SK-N-SH (cell line): Measurements from ENCODE around the gene SLC27A2. TPM values are rescaled to one million over a fixed set of nuclear protein-coding genes. Genes with fewer than 3 reads are reported as not detected.

ENCODE experiments used
- CTCF ChIA-PET: fragments of 300-600, 350-600 bp; formaldehyde crosslinking; extraction: SDS; loops from one replicate; lab custom pipeline; 2021; lab: Yijun Ruan, JAX
- POLR2A ChIA-PET: fragments of 350-600 bp; sonication (Branson Sonifier 250); formaldehyde crosslinking; extraction: SDS; loops from one replicate; lab custom pipeline; 2020; ENCODE audit warnings: antibody characterized with exemption, inconsistent platforms; lab: Yijun Ruan, JAX
- DNase-seq: peaks from one replicate; pipeline ENCODE4 v3.0.0; 2012
- H2AFZ ChIP-seq: fragments of 200-600 bp; sonication (generic); 2 replicates; pipeline ENCODE4 v1.8.1; 2016; ENCODE audit warnings: antibody characterized with exemption, mild to moderate bottlenecking, low read depth
- H3F3A ChIP-seq: fragments of 200-600 bp; sonication (generic); replicated peaks from 2 replicates; pipeline ENCODE3; 2016; ENCODE audit warnings: antibody characterized with exemption, mild to moderate bottlenecking; ENCODE audit not compliant: insufficient read depth
- H3K27ac ChIP-seq, 2 experiments: fragments of 200-500 bp in 1 of 2; fragments of 200-600 bp in 1 of 2; sonication (Bioruptor generic) in 1 of 2; sonication (generic), shearing (Covaris generic) in 1 of 2; 2 replicates each; pipeline versions ENCODE4 v1.5.1 to v1.6.1; 2014 to 2016; ENCODE audit warnings: low read depth in 2 of 2, inconsistent platforms in 1 of 2, low read length in 1 of 2, mild to moderate bottlenecking in 1 of 2, mixed read lengths in 1 of 2
- H3K27me3 ChIP-seq: fragments of 200-600 bp; sonication (generic), shearing (Covaris generic); 2 replicates; pipeline ENCODE4 v1.6.1; 2016; ENCODE audit warnings: mixed run types; ENCODE audit not compliant: insufficient read depth
- H3K36me3 ChIP-seq, 2 experiments: fragments of 200-500 bp in 1 of 2; fragments of 200-600 bp in 1 of 2; sonication (Bioruptor generic) in 1 of 2; sonication (generic) in 1 of 2; replicated peaks in 1 of 2; 2 replicates each; pipeline versions ENCODE3 to v1.5.1; 2014 to 2016; ENCODE audit warnings: low read length in 1 of 2, mild to moderate bottlenecking in 1 of 2; ENCODE audit not compliant: insufficient read depth in 2 of 2, control insufficient read depth in 1 of 2
- H3K4me1 ChIP-seq, 2 experiments: fragments of 200-500 bp in 1 of 2; fragments of 200-600 bp in 1 of 2; sonication (Bioruptor generic) in 1 of 2; sonication (generic), shearing (Covaris generic) in 1 of 2; 2 replicates each; pipeline versions ENCODE4 v1.5.1 to v1.6.1; 2014 to 2016; ENCODE audit warnings: low read depth in 1 of 2, low read length in 1 of 2, mixed run types in 1 of 2; ENCODE audit not compliant: insufficient read depth in 2 of 2, control insufficient read depth in 1 of 2
- H3K4me2 ChIP-seq: fragments of 200-600 bp; sonication (generic), shearing (Covaris generic); 2 replicates; pipeline ENCODE4 v1.6.1; 2017; ENCODE audit warnings: mixed run types
- H3K4me3 ChIP-seq, 2 experiments: fragments of 200-500 bp in 1 of 2; fragments of 200-600 bp in 1 of 2; sonication (Bioruptor generic) in 1 of 2; sonication (generic), shearing (Covaris generic) in 1 of 2; 2 replicates each; pipeline versions ENCODE4 v1.5.1 to v1.8.1; 2014 to 2016; ENCODE audit warnings: low read depth in 2 of 2, inconsistent platforms in 1 of 2, low read length in 1 of 2, mild to moderate bottlenecking in 1 of 2, mixed read lengths in 1 of 2, moderate library complexity in 1 of 2
- H3K79me2 ChIP-seq: fragments of 200-600 bp; sonication (generic); 2 replicates; pipeline ENCODE4 v1.8.1; 2017; ENCODE audit warnings: mild to moderate bottlenecking; ENCODE audit not compliant: insufficient read depth
- H3K9ac ChIP-seq: fragments of 200-600 bp; sonication (generic); 2 replicates; pipeline ENCODE4 v1.6.1; 2017; ENCODE audit warnings: mixed run types
- H3K9me2 ChIP-seq: fragments of 200-600 bp; sonication (generic); 2 replicates; pipeline ENCODE4 v1.6.1; 2017; ENCODE audit warnings: mixed run types
- H3K9me3 ChIP-seq: fragments of 200-600 bp; sonication (generic); 2 replicates; pipeline ENCODE4 v1.6.1; 2017; ENCODE audit warnings: mixed run types, mild to moderate bottlenecking, moderate library complexity
- H4K20me1 ChIP-seq: fragments of 200-600 bp; sonication (generic); 2 replicates; pipeline ENCODE4 v1.6.1; 2017; ENCODE audit warnings: mild to moderate bottlenecking, mixed run types; ENCODE audit not compliant: insufficient read depth
- CHD2 ChIP-seq: fragments of 150-350 bp; IDR thresholded peaks from 2 replicates; pipeline ENCODE4 v1.6.1; 2018; ENCODE audit warnings: low read length; ENCODE audit not compliant: partially characterized antibody
- EP300 ChIP-seq, 2 experiments: IDR thresholded peaks; 2 replicates each; pipeline versions ENCODE4 v1.4.0 to v1.6.1; 2012; ENCODE audit warnings: borderline replicate concordance in 1 of 2, low read depth in 1 of 2, low read length in 1 of 2
- EZH2phosphoT487 ChIP-seq: fragments of 200-600 bp; sonication (generic); IDR thresholded peaks from 2 replicates; pipeline ENCODE4 v1.6.1; 2017; ENCODE audit warnings: low read depth, mixed run types, mild to moderate bottlenecking, antibody characterized with exemption, moderate library complexity, borderline replicate concordance
- FOSL2 ChIP-seq: IDR thresholded peaks from 2 replicates; pipeline ENCODE4 v1.4.0; 2012; ENCODE audit warnings: low read depth, mild to moderate bottlenecking, moderate library complexity, borderline replicate concordance
- FOXM1 ChIP-seq: IDR thresholded peaks from 2 replicates; pipeline ENCODE4 v1.4.0; 2012; ENCODE audit warnings: low read depth, mild to moderate bottlenecking
- GATA2 ChIP-seq: sonication (generic); formaldehyde crosslinking; IDR thresholded peaks from 2 replicates; pipeline ENCODE4 v1.5.0; 2020; ENCODE audit warnings: mild to moderate bottlenecking, missing genetic modification reagents
- MEF2A ChIP-seq: IDR thresholded peaks from 2 replicates; pipeline ENCODE4 v1.4.0; 2012; ENCODE audit warnings: low read depth, borderline replicate concordance
- MXI1 ChIP-seq: IDR thresholded peaks from 2 replicates; pipeline ENCODE4 v1.6.1; 2012; ENCODE audit warnings: mild to moderate bottlenecking, low read depth, low read length, improper control_type of control experiment
- NFIC ChIP-seq: IDR thresholded peaks from 2 replicates; pipeline ENCODE4 v1.4.0; 2012; ENCODE audit warnings: borderline replicate concordance
- NRF1 ChIP-seq: IDR thresholded peaks from 2 replicates; pipeline ENCODE4 v1.6.1; 2012; ENCODE audit warnings: low read depth, mild to moderate bottlenecking, low read length
- POLR2AphosphoS5 ChIP-seq: IDR thresholded peaks from 2 replicates; pipeline ENCODE4 v1.6.1; 2012; ENCODE audit warnings: low read depth, low read length
- RCOR1 ChIP-seq: fragments of 150-350 bp; IDR thresholded peaks from 2 replicates; pipeline ENCODE4 v1.6.1; 2017; ENCODE audit warnings: antibody characterized with exemption, low read length
- RFX5 ChIP-seq: IDR thresholded peaks from 2 replicates; pipeline ENCODE4 v1.6.1; 2012; ENCODE audit warnings: mild to moderate bottlenecking, improper control_type of control experiment, low read length
- SIN3A ChIP-seq: IDR thresholded peaks from 2 replicates; pipeline ENCODE4 v1.6.1; 2012; ENCODE audit warnings: low read depth, mild to moderate bottlenecking, low read length, moderate library complexity, borderline replicate concordance
- TEAD4 ChIP-seq: IDR thresholded peaks from 2 replicates; pipeline ENCODE4 v1.4.0; 2012; ENCODE audit warnings: mild to moderate bottlenecking, borderline replicate concordance; ENCODE audit not compliant: insufficient read depth
- YY1 ChIP-seq: IDR thresholded peaks from 2 replicates; pipeline ENCODE4 v1.4.0; 2012; ENCODE audit warnings: low read depth, mild to moderate bottlenecking
- whole genome bisulfite sequencing: methylation state at CpG from one replicate; pipeline ENCODE4 v1.1.6; 2017; ENCODE audit warnings: low lambda C conversion rate; 5-methylcytosine and 5-hydroxymethylcytosine counted together
- polyA plus RNA-seq, 3 experiments: library from polyadenylated mRNA; depleted of rRNA; stranded (reverse); fragments of >200 nt; gene quantifications; 2 replicates each; pipeline ENCODE4 v1.2.3, GENCODE V29; 2012
- TF ChIP-seq, protein P1 (sequence below): fragments of 150-350 bp; IDR thresholded peaks from 2 replicates; pipeline ENCODE4 v1.6.1; 2016; ENCODE audit warnings: mild to moderate bottlenecking, low read depth, low read length
- TF ChIP-seq, protein P2 (sequence below): IDR thresholded peaks from 2 replicates; pipeline ENCODE4 v1.4.0; 2012; ENCODE audit warnings: low read depth

The SLC27A2 gene
- polyA plus RNA-seq, 1 of the 3 experiments (the other 2 are of a cell fraction), result 0.49 TPM

DNA sequence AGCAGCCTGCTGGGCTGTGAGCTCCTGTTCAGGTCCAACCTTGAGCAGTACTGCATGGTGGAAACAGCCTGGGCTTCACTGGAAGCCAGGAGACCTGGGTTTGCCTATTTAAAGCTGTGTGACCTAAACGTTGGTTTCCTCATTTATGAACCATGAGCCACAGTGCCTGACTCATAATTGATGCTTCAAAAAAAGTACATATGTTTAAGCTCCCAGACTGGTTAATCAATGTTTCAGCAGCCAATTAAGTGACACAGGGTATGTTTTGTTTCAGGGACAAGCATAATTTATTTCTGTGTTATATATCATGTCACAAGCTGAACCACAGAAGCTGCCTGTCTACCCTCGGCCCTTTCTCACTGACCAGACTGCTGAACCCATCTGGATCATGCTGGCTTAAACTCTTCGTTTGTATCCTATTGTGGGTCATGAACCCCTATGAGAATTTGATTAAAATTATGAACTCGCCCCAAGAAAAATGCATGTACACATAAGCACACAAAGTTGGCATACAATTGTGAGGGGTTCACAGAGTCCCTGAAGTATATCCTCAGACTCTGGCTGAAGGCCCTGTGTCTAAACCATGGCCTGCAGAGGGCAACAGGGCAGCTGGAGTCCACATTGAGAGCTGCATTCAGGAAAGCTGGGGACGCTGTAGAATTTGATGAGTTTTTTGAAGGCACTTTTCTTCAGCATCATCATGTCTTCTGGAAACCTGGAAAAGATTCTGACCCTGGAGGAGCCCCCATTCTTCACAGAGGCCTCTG lies 59.9 kb downstream of the SLC27A2 start:
- ChIA-PET POLR2A (no interaction called here), CTCF (interaction anchor here (1.0 to 2.0 kb wide), 2 partner anchors 12 to 1005 kb away, joined by 3 to 7 read pairs; no protein-coding TSS in a partner anchor)
- Histone ChIP-seq H3F3A (no peaks in the 10 kb centered on the region), H3K9me2 (no peaks in the 10 kb centered on the region), H3K4me3 (no peak overlapping the region), H3K9me3 (no peaks in the 10 kb centered on the region), H4K20me1 (no peaks in the 10 kb centered on the region), H3K36me3 (no peaks in the 10 kb centered on the region), H3K9ac (no peak overlapping the region), H2AFZ (no peak overlapping the region), H3K79me2 (no peaks in the 10 kb centered on the region), H3K27ac (no peak overlapping the region), H3K4me2 (no peak overlapping the region), H3K4me1 (no peaks in the 10 kb centered on the region), H3K27me3 (no peaks in the 10 kb centered on the region)
- 73% methylated on average over 5 of the region's 5 CpGs for WGBS
- no peak for TF ChIP-seq MXI1
- TF ChIP-seq RCOR1, result no peak
- TF ChIP-seq CHD2, result no peak
- TF ChIP-seq YY1, result no peak
- TF ChIP-seq, protein P1, sequence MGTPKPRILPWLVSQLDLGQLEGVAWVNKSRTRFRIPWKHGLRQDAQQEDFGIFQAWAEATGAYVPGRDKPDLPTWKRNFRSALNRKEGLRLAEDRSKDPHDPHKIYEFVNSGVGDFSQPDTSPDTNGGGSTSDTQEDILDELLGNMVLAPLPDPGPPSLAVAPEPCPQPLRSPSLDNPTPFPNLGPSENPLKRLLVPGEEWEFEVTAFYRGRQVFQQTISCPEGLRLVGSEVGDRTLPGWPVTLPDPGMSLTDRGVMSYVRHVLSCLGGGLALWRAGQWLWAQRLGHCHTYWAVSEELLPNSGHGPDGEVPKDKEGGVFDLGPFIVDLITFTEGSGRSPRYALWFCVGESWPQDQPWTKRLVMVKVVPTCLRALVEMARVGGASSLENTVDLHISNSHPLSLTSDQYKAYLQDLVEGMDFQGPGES, result no peak
- no peak for TF ChIP-seq TEAD4
- TF ChIP-seq FOXM1, result no peak
- no peak for TF ChIP-seq GATA2
- TF ChIP-seq EP300 (IDR thresholded peaks at IDR 0.05; ENCODE audit: borderline replicate concordance in 1 of 2, low read depth in 1 of 2, low read length in 1 of 2), result no peak
- TF ChIP-seq FOSL2, result no peak
- no peak for TF ChIP-seq EZH2phosphoT487
- TF ChIP-seq NFIC, result no peak
- no peak for TF ChIP-seq RFX5
- TF ChIP-seq, protein P2, sequence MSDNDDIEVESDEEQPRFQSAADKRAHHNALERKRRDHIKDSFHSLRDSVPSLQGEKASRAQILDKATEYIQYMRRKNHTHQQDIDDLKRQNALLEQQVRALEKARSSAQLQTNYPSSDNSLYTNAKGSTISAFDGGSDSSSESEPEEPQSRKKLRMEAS, result no peak
- TF ChIP-seq NRF1, result no peak
- no peak for TF ChIP-seq POLR2AphosphoS5
- no peak for TF ChIP-seq MEF2A
- no peak for TF ChIP-seq SIN3A
- DNase-seq, result no peak
